GM21619 (cell line): ENCODE data around the gene ETNK2.

Experiments used
- ATAC-seq: cut with Tn5 transposase; IDR thresholded peaks from one replicate; pipeline ENCODE4 v1.9.1; 2021; ENCODE audit not compliant: unreplicated experiment

The ETNK2 gene, protein sequence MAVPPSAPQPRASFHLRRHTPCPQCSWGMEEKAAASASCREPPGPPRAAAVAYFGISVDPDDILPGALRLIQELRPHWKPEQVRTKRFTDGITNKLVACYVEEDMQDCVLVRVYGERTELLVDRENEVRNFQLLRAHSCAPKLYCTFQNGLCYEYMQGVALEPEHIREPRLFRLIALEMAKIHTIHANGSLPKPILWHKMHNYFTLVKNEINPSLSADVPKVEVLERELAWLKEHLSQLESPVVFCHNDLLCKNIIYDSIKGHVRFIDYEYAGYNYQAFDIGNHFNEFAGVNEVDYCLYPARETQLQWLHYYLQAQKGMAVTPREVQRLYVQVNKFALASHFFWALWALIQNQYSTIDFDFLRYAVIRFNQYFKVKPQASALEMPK

DNA sequence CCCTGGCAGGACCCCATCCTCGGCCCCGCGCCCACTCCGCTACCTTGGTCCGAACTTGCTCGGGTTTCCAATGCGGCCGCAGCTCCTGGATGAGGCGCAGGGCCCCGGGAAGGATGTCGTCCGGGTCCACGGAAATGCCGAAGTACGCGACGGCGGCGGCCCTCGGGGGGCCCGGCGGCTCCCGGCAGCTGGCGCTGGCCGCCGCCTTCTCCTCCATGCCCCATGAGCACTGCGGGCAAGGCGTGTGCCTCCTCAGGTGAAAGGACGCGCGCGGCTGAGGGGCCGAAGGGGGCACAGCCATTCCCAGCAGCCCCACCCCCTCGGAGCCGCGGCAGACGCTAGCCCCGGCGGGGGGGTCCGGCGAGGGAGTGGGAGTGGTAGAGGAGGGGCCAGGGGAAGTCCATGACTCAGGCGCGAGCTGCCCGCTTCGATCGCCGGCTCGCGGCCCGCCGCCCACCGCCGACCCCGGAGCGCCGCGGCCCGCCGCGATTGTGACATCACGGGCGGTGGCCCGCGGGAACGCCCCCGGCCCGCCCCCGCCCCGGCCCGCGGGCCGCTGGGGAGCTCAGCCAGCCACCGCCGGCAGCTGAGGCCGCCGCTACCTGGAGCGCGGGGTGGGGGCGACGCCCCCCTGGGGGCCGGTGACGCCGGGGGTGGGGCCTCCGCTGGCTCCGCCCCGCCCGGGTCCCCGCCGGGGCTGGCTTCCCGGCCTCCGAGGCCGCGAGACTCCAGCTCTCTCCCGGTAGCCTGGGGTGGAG is at the start of gene ETNK2:
Gene ETNK2, minus strand, starts transcription at position 493 of the 758 bp plus-strand sequence. Its CDS starts 192 bp downstream, at position 301.
- ATAC-seq = no peak

GRCh38 chr1:204201348-204202040 is 49.6 kb upstream of the ETNK2 start:
- ATAC-seq = no peak

DNA sequence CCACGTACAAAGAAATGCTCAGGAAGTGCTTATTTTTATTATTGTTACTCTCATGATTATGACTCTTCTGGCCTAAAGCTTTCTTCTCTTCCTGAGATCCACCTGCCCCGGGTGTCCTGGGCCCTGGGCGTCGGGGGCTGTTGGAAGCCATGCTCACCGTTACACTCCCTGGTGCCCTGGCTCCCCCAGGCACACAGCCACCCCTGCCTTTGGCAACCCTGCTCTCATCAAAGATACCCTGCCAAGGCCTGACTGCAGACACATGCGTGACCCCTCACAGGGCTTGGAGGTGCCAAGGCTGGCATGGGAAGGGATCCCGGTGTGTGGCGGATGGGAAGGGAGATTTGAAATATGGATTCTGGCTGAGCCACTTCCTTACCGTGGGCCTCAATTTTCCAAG is 47.7 kb upstream of the ETNK2 start:
- ATAC-seq = no peak

GRCh38 chr1:204198348-204199340 is 46.8 kb upstream of the ETNK2 start:
- no peak for ATAC-seq

- ATAC-seq = no peak
Measured at GRCh38 chr1:204197068-204197467, 45.2 kb upstream of the ETNK2 start.

- no peak for ATAC-seq
Measured at GRCh38 chr1:204196068-204196795, 44.4 kb upstream of the ETNK2 start, which contains the start of gene KISS1. KISS1 (minus strand) TSS chr1:204196491; CDS start chr1:204192876, 3,615 bp downstream.

GRCh38 chr1:204194771-204195170 is 42.9 kb upstream of the ETNK2 start:
- ATAC-seq = no peak

DNA sequence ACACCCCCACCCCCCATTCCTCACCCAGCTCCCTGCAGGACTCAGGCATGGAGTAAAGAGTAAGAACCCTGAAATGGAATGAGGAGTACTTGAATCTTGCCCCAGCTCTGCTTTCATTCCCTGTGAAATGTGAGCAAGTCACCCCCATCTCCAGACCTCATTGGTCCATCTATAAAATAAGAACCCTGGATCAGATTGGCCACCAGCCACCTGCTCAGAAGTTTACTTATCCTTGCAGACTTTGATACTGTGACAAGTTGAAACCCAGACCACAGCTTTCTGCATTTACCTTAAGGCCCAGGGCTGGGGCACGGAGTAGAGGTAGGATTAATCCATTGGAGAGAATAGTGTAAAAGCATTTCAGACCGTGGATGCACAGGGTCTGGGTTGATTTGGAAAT is 42.2 kb upstream of the ETNK2 start:
- no peak for ATAC-seq

- no peak for ATAC-seq
Measured at GRCh38 chr1:204192589-204193352, 40.9 kb upstream of the ETNK2 start.

GRCh38 chr1:204192046-204192445 is 40.2 kb upstream of the ETNK2 start:
- ATAC-seq = no peak

DNA sequence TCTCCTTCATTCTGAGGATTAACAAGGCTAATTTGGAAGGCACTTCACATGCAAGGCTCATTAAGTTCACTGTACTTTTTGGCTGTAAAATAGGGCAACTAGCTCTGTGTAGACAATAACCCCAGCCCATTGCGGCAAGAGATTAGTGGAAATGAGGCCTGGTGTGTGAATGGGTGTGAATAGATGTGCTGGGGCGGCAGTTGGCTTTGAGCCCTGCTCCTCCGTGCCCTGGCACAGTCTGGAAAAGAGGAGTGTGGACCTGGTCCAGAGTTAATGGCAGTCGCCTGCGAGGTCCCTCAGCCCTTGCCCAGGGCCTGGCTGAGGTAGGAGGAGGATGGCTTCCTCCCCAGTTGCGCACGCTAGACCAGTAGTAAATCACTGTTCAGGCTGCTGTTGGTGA is 39.6 kb upstream of the ETNK2 start:
- ATAC-seq = no peak

DNA sequence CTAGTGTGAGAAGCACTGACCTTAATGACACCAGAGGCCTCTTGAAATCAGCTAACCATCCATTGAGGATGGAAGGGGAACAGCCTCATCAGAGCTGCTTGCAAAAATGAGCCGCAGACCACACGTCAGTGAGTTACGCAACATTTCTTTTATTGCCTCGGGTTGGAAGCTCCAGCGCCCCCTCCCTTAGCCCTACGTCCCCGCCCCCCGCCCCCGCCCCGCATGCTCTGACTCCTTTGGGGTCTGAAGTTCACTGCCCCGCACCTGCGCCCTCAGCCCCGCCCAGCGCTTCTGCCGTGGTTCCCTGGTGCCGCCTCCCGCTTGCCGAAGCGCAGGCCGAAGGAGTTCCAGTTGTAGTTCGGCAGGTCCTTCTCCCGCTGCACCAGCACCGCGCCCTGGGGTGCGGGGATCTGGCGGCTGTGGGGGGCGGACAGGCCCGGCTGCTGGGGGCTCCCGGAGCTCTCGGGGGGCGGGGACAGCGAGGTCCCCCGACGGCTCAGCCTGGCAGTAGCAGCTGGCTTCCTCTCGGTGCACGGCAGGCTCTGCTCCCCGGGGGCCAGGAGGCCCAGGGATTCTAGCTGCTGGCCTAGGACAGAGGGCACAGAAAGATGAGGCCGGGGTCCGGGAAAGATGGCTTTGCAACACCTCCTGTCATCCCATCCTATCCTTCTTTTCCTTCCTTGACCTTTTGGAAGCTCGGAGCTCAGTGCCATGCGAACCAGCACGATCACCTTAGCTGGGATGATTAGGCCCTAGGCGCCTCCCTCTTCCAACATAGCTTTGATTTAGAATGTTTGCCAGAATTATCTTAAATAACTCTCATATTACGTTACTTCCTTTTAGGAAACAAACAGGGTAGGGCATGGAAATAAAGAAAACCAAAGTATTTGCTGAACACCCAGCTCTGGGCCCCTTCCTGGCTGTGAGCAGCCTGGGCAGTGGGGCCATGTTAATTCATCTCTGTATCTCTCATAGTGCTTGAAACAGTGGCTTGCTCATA is 38.7 kb upstream of the ETNK2 start:
- ATAC-seq = no peak

- no peak for ATAC-seq
Measured at GRCh38 chr1:204188959-204189639, 37.3 kb upstream of the ETNK2 start.

DNA sequence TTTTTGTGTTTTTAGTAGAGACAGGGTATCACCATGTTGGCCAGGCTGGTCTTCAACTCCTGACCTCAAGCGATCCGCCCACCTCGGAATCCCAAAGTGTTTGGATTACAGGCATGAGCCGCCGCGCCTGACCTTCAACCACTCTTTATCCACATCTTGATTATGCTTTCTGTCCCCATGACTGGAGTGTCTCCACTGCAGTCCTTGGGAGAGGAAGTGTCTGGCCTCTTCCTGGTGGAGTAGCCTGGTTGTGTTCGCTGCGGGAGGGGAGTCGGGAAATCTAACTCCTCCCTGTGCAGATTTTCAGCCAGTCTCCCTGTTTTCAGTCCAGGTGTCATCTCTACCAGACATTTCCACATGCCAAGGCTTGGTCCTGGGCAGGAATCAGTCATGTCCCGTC is 34.8 kb upstream of the ETNK2 start:
- ATAC-seq = no peak

DNA sequence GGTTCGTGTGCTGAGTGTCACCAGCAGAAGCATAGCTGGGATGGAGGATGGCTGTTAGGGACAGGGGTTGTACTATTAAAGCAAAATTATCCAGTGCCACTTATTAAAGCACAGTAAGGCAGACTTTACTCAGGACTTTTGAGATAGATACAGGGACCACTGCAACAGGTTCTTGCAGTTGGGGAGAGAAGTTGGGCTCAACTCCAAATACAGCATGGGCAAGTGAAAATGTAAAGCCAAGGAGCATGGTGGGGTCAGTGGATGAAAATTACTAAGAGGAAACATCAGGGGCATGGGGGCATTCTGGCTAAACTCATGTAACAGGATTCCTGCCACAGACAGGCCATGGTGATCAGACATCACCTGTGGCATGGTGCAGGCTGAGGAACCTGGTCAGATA is 29.3 kb upstream of the ETNK2 start:
- ATAC-seq = no peak

GRCh38 chr1:204180133-204180532 is 28.3 kb upstream of the ETNK2 start:
- ATAC-seq = no peak
